Smooth muscle cell (in vitro differentiated cells): ENCODE results near the gene EHMT1. TPM values are rescaled to one million over a fixed set of nuclear protein-coding genes. Genes with fewer than 3 reads are reported as not detected.

Experiments used
- DNase-seq: peaks from one replicate; lab custom pipeline; 2025; ENCODE audit not compliant: unreplicated experiment; lab: John Stamatoyannopoulos, UW
- H2AFZ ChIP-seq: fragments of 200-600 bp; sonication (generic); 2 replicates; pipeline ENCODE4 v1.6.0; 2016; ENCODE audit warnings: antibody characterized with exemption, low read depth, mild to moderate bottlenecking
- H3F3A ChIP-seq: fragments of 200-600 bp; sonication (generic); 2 replicates; pipeline ENCODE4 v1.6.0; 2017; ENCODE audit warnings: antibody characterized with exemption, low read depth
- H3K27ac ChIP-seq: fragments of 200-600 bp; sonication (generic); 2 replicates; pipeline ENCODE4 v1.5.1; 2016; ENCODE audit warnings: low read depth, mild to moderate bottlenecking
- H3K27me3 ChIP-seq: fragments of 200-600 bp; sonication (generic); 2 replicates; pipeline ENCODE4 v1.6.1; 2016; ENCODE audit warnings: low read depth, mild to moderate bottlenecking
- H3K36me3 ChIP-seq: fragments of 200-600 bp; sonication (generic); 2 replicates; pipeline ENCODE4 v1.5.1; 2016; ENCODE audit warnings: low read depth
- H3K4me1 ChIP-seq: fragments of 200-600 bp; sonication (generic); 2 replicates; pipeline ENCODE4 v1.5.1; 2016; ENCODE audit warnings: low read depth
- H3K4me2 ChIP-seq: fragments of 200-600 bp; sonication (generic); 2 replicates; pipeline ENCODE4 v1.6.0; 2016; ENCODE audit warnings: mild to moderate bottlenecking
- H3K4me3 ChIP-seq: fragments of 200-600 bp; sonication (generic); 2 replicates; pipeline ENCODE4 v1.5.1; 2016; ENCODE audit warnings: mild to moderate bottlenecking
- H3K79me2 ChIP-seq: fragments of 200-600 bp; sonication (generic); 2 replicates; pipeline ENCODE4 v1.6.0; 2016; ENCODE audit warnings: low read depth, mild to moderate bottlenecking
- H3K9ac ChIP-seq: fragments of 200-600 bp; sonication (generic); 2 replicates; pipeline ENCODE4 v1.6.0; 2016; ENCODE audit warnings: low read depth
- H3K9me3 ChIP-seq: fragments of 200-600 bp; sonication (generic); replicated peaks from 2 replicates; pipeline ENCODE4 v1.5.1; 2016; ENCODE audit warnings: low read depth
- H4K20me1 ChIP-seq: fragments of 200-600 bp; sonication (generic); 2 replicates; pipeline ENCODE4 v1.6.0; 2016; ENCODE audit warnings: low read depth
- WGBS: methylation state at CpG from one replicate; pipeline ENCODE4 v1.1.7; 2016; ENCODE audit warnings: low lambda C conversion rate; 5-methylcytosine and 5-hydroxymethylcytosine counted together
- polyA plus RNA-seq: library from polyadenylated mRNA; unstranded; fragments of >200 nt; fragmentation: Nextera tagmentation; extraction: Ambion mirVana; gene quantifications from 2 replicates; pipeline ENCODE4 v1.2.1, GENCODE V29; 2016
- total RNA-seq: library from RNA; depleted of rRNA; stranded (reverse); fragments of >200 nt; gene quantifications from 2 replicates; pipeline ENCODE4 v1.2.3, GENCODE V29; 2014
- TF ChIP-seq, protein P1 (sequence below): fragments of 200-600 bp; sonication (generic); IDR thresholded peaks from 2 replicates; pipeline ENCODE4 v1.5.1; 2017; ENCODE audit warnings: borderline replicate concordance, mild to moderate bottlenecking, antibody characterized with exemption; ENCODE audit not compliant: insufficient read depth, poor library complexity, severe bottlenecking

The EHMT1 gene
- total and polyA plus RNA-seq, 2 experiments from 2014 or later = 23.1 to 34.1 TPM

- Histone ChIP-seq H3F3A (peaks cover 6% of the 10 kb centered on the region), H3K9me3 (no peaks in the 10 kb centered on the region), H4K20me1 (peaks cover 6% of the 10 kb centered on the region), H3K27me3 (no peaks in the 10 kb centered on the region), H2AFZ (no peak overlapping the region), H3K9ac (no peak overlapping the region), H3K36me3 (no peaks in the 10 kb centered on the region), H3K27ac (no peak overlapping the region), H3K4me3 (no peak overlapping the region), H3K4me2 (no peak overlapping the region), H3K79me2 (peaks cover 23% of the 10 kb centered on the region), H3K4me1 (peaks cover 6% of the 10 kb centered on the region)
- 98% methylated on average over 25 of the region's 25 CpGs for WGBS
- no peak for DNase-seq
- TF ChIP-seq, protein P1, sequence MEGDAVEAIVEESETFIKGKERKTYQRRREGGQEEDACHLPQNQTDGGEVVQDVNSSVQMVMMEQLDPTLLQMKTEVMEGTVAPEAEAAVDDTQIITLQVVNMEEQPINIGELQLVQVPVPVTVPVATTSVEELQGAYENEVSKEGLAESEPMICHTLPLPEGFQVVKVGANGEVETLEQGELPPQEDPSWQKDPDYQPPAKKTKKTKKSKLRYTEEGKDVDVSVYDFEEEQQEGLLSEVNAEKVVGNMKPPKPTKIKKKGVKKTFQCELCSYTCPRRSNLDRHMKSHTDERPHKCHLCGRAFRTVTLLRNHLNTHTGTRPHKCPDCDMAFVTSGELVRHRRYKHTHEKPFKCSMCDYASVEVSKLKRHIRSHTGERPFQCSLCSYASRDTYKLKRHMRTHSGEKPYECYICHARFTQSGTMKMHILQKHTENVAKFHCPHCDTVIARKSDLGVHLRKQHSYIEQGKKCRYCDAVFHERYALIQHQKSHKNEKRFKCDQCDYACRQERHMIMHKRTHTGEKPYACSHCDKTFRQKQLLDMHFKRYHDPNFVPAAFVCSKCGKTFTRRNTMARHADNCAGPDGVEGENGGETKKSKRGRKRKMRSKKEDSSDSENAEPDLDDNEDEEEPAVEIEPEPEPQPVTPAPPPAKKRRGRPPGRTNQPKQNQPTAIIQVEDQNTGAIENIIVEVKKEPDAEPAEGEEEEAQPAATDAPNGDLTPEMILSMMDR = no peak
These were observed 4.0 kb upstream of the EHMT1 start for GRCh38 chr9:137614631-137615386.

GRCh38 chr9:137615387-137615871 is 3.4 kb upstream of the EHMT1 start:
- Histone ChIP-seq H3K79me2 (peaks cover 28% of the 10 kb centered on the region), H3K9ac (no peak overlapping the region), H3F3A (peaks cover 12% of the 10 kb centered on the region), H3K9me3 (no peaks in the 10 kb centered on the region), H4K20me1 (peaks cover 12% of the 10 kb centered on the region), H2AFZ (no peak overlapping the region), H3K27ac (no peak overlapping the region), H3K4me2 (no peak overlapping the region), H3K27me3 (no peaks in the 10 kb centered on the region), H3K36me3 (no peaks in the 10 kb centered on the region), H3K4me3 (no peak overlapping the region), H3K4me1 (peaks cover 12% of the 10 kb centered on the region)
- TF ChIP-seq, protein P1 = no peak
- 97% methylated on average over 19 of the region's 19 CpGs for WGBS
- no peak for DNase-seq

GRCh38 chr9:137619240-137620047 is 639 bp downstream of the EHMT1 start:
- Histone ChIP-seq H3K4me1 (peaks cover 12% of the 10 kb centered on the region), H2AFZ (peak overlapping the region; percentile 61), H3K9ac (peak overlapping the region; percentile 88), H4K20me1 (peaks cover 51% of the 10 kb centered on the region), H3K27ac (peak overlapping the region; percentile 72), H3K79me2 (peaks cover 68% of the 10 kb centered on the region), H3F3A (peaks cover 15% of the 10 kb centered on the region), H3K36me3 (no peaks in the 10 kb centered on the region), H3K4me2 (peak overlapping the region; percentile 90), H3K4me3 (peak overlapping the region; percentile 81), H3K27me3 (no peaks in the 10 kb centered on the region), H3K9me3 (no peaks in the 10 kb centered on the region)
- 2% methylated on average over 32 of the region's 58 CpGs for WGBS
- DNase-seq = no peak
- TF ChIP-seq, protein P1 = no peak
